NCI-H510A (cell line): ENCODE results near the gene MYL12A.
"Not testable (repeated sequence)": the region's sequence is repeated elsewhere in the genome, so short reads cannot be mapped to it uniquely, and the experiment has no call there.

Experiments
- DNase-seq: peaks from one replicate; lab custom pipeline; 2025; lab: John Stamatoyannopoulos, UW

MYL12A gene

DNA sequence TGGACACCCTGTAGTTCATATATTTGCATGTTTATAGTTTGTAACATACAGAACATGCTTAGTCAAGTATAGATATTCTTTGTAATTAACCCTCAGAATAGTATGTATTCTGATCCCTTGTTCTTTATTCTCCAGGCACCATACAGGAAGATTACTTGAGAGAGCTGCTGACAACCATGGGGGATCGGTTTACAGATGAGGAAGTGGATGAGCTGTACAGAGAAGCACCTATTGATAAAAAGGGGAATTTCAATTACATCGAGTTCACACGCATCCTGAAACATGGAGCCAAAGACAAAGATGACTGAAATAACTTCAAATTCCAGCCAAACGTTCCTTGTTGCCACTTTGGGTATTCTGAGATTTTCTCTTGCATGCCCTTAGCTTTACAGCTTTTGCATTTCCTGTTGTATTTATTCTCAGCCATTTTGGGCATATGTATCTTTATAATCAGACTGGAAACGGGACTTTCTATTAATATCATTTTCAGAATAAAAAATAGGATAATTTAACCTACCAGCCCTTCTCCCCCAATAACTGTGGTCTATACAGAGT is 8.1 kb downstream of the MYL12A start:
- DNase-seq = no peak

DNA sequence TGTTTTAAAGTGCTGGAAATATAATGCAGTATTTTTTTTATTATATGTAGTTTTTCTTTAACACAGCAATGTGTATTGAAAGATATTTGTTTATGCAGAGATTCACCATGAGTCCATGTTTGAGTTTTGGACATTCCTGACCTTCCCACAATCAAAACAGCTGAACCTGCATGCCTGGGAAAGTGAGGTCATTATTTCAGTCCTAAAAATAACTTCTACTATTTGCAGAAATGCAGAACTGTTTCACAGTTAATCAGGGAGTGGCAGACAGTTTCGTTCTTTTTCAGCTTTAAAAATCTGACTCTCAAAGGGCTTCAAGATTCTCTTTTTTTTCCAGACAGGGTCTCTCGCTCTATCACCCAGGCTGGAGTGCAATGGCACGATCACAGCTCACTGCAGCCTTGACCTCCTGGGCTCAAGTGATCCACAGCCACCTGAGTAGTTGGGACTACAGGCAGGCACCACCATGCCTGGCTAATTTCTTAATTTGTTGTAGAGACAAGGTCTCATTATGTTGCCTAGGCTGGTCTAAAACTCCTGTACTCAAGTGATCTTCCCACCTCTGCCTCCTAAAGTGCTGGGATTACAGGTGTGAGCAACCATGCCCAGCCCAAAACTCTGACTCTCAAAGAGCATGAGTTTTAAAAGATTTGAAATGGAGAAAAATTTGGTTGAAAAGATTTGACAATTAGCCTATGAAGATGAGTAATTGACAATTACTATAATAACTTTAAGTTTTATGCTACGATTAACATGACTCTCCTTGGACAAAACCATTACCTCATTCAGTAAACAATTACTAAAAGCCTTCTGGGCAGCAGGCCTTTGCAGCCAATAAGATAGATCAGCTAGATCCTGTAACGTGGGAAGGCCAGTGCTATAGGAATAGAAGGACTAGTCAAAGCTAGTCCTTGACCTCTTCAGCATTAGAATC is 9.4 kb downstream of the MYL12A start:
- no peak for DNase-seq

DNA sequence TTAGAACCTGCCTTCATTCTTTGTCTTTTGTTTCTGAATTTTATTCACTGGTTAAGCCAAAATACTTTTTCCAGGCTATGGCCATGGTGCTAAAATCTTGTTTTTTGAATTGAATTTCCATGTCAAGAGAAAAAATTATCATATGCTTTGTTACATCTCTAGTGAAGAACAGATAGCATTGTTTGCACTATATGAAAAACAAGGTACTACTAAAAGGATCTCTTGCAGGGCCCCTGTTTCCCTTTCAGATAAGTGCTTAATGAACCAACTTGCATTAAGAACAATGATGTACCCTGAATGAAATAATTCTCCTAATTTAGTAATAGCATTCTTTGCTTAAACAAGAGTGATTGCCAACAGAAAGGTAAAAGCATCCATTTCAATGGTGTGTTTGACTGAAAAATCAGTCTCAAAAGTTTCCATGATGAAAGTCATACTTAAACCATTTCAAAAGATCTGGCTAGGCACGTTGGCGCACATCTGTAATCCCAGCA is 10.1 kb downstream of the MYL12A start:
- no peak for DNase-seq

DNA sequence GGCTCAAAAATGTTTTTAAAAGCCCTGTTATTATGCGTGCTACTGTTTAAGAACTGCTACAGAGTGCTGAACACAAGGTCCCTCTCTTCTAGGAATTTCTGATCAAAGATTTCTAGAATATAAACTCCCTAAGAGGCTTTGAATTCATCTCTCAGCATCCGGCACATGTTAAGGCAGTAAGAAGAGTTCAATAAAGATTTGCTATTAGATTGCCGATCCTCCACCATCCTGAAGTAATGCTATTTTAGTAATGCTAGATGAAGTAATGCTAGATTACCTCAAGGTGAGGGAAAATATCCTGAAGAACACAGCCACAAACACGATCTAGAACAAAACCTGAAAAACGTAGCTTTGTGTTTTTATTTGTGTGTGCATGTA is 13.4 kb downstream of the MYL12A start:
- DNase-seq = no peak

DNA sequence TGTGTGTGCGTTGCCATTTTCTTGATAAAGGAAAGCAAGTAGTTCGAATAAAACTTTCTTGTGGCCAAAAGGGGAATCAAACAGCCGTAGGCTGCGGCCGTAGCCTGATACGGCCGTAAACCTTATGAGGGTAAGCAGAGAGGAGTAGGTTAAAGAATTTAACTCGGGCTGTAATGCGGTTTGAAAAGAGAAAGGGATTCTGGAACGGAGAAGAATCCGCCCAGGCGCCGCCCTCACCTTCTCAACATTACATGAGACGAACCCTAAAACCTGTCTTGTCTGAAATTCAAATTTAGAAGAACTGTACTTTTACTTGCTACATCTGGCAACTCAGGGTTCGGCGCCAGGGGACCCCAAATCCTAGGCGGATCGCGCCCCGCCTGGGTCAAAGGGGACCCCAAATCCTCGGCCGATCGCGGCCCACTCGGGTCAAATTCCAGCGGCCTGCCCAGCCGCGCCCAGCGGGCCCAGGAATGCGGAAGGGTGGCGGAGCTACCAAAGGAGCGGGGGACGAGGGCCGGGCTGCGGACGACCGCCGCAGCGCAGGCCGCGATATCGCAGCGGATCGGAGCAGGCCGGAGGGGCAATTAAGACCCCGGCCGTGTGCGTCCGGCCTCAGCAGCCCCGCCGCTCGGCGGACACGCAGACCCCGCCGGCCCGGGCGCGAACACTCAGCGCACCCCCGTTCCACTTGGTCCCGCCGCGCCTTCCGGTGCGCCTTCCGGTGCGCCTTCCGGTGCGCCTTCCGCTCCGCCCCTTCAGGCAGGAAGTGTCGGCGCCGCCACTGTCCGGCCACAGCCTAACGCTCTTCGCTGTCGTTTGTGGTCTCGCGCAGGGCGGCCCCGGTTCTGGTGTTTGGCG is 14.0 kb downstream of the MYL12A start, which contains the start of gene MYL12B:
TSS of gene MYL12B (plus strand) at position 761 of the 861 bp plus-strand sequence. CDS start 10,766 bp downstream, outside the sequence.
- DNase-seq = peak; percentile 38

DNA sequence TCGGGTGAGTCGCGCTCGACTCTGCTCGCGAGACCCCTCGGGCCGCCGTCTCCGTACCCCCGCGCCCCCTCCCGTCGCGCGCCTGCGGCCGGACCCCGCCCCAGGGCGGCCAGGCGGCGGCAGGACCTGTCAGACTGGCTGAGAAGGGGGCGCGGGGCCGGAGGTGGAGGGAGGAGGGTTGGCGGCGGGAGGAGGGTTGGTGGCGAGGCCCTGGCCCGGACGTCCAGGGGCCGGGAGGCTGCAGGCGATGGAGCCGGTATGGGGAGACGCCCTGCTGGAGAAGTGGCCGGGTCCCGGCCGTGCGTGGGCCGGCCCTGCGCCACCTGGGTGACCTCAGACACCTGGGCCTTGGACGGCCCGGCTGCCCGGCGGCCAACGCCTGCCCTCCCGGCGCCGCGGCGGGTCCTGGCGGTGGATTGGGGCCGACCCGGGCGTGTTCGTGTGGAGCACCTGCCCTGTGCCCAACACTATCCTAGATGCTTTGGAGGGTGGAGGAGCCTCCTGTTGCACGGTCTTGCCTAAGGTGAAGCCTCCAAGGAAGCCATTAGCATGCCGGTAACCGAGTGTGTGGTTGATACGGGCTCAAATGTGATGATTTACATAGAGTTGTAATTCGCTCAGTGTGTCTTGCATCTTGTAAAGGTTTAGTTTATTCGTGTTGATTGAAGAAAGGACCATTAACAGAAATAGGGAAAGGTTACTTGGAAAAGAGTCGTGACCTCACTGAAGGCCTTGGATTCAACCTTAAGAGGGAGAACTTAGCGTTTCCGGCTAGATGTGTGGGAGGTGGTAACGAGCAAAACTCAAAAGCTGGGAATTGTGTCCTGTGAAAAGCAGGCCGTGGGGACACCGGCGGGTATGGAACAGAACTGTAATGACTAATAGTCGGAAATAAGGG is 14.9 kb downstream of the MYL12A start:
- no peak for DNase-seq

DNA sequence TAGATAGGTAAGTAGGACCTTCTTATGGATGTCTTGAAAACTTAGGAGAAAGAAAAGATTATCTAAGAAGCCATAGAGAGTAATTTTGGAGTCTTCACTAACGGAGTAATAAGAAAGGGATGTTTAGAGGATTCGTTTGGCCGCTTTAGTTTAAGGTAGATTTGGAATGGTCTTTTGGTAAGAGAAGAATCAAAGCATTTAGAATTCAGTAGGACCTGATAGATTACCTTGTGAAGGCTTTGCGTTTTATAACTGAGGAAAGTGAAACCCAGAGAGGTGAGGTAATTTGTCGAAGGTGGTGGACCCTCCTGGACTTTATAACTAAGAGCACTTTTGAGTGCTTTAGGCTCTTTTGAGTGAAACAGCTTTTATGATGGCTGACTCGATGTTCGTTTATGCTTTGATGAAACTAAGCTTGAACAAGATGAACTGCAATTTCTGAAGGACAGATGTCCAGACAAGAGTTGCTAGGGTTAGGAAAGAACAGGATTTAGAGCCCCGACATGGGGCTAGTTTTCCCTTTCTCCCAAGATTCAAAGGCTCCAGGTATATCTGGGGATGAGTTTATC is 15.6 kb downstream of the MYL12A start:
- no peak for DNase-seq

DNA sequence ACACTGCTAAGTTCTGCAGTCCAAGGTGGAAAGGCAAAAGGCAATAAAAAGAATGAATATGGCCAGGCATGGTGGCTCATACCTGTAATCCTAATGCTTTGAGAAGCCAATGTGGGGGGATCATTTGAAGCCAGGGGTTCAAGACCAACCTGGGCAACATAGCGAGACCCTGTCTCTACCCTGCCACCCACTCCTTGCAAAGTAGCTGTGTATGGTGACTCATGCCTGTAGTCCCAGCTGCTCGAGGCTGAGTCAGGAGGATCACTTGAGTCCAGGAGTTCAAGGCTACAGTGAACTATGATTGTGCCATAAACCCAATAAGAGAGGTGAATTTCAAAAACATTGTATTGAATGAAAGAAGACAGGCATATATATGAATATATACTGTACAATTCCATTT is 16.8 kb downstream of the MYL12A start:
- no peak for DNase-seq

DNA sequence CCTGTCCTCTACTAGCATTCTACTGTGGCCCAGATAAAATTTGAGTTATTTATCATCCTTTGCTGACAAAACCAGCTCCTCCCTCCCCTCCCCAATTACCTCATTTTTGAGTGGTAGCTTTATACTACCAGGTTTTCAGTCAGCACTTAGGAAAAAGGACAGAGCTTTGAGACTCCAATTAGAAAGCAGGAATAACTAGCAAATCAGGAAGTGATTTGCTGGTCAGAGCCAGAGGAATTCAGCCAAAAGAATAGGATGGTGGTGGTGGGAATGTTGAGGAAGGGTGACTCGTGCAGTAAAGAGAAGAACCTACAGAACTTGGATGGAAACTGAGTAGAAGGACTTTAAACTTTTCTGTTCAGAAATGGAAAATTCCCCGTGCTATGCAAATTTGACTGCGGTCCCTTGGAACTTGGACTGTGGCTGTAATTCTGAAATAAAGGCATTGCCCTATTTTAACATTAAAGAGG is 18.0 kb downstream of the MYL12A start:
- no peak for DNase-seq

DNA sequence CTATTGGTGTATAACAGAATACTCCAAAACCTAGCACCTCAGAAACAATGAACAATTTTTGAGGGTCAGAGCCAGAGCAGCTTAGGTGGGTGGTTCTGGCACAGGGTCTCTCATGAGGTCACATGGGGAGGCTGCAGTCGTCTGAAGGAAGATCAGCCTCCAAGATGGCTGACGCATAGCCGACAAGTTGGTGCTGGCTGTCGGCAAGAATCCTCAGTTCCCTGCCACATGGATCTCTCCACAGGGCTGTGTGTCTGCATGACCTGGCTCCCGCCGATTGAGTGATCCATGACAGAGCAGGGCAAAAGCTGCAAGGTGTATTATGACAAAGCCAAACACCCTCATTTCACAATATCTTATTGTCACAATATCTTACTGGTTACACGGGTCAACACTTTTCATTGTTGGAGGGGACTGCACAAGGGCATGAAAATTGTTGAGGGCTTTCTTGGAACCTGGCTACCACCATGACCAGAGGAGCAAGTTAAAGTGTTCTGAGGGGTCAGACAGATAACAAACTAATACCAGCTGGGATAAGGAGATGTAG is 18.5 kb downstream of the MYL12A start:
- no peak for DNase-seq

DNA sequence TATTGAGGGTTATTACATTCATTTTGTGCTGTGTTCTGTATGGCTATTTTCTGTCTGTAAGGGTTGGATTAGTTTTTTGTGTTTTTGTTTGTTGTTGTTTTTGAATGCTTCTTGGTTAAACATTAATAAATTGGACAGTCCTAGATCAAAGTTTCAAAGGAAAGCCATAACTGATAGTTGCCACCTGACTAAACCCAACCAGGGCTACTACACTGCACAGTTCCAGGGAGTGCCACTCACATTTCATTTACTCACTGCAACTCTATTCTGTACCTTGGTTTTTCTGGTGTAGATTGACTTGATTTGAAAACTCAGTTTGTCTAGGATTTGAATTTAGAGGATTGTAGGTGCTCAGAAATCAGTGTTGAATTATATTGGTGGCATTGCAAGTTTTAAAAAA is 20.7 kb downstream of the MYL12A start:
- no peak for DNase-seq

DNA sequence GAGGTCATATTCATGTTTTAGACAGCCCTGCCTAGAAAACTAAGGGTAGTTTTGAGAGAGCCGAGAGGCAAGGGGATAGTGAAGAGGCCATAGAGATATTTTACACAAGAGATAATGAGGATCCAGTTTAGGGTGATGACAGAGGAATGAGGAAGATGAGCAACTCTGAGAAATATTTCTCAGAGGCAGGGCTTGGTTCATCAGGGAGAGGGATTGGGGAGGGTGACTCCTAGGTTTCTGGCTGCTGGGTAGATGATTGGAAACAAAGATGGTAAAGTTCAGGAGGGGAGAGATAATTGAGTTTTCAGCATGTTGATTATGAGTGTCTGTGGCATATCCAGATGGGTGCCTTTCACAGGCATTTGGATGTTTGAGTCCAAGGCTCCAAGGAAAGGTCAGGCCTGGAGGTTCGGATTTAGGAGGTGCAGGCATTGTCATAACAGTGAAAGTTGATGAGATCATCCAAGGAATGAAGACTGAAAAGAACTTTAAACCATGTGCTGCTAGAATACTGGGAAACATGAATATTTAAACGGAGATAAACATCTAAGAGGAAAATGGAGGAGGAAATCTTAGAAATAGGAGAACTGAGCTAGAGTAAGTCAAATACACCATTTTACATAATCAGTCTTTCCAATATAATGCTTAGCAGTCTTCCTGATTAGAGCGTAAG is 21.8 kb downstream of the MYL12A start:
- DNase-seq = no peak

DNA sequence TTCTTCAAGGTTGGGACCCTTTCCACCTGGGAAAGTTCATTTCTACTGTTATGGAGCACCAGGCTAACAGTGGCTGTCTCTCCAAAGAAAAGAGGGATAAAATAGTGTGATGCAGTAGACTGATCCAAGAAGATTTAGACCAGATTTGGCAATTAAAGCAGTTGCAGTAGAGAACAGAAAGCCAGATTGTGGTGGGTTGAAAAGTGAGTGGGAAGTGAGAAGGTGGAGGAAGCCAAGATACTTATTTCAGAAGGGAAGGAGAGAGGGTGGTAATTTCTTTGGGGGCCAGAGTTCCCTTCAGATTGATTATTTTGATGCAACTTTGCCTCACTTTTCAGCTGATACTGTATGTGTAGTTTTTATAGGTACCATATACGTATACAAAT is 22.3 kb downstream of the MYL12A start:
- no peak for DNase-seq

DNA sequence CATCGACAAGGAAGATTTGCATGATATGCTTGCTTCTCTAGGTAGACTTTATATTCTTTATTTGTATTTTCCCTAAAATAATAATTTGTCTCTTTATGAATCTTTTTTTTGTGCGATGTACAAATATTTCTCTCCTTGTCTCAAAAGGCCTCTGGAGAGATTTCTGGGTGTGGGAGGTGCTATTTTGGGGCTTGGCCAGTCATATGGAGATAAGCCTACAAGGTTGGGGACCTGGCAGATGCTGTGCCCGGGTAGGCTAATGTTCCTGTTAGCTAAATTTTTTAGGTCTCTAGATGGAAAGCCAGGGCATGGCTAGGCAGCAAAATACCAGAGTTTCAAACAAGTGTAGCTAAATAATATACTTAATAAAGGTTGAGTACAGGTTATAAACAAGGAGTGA is 25.4 kb downstream of the MYL12A start:
- DNase-seq = no peak

DNA sequence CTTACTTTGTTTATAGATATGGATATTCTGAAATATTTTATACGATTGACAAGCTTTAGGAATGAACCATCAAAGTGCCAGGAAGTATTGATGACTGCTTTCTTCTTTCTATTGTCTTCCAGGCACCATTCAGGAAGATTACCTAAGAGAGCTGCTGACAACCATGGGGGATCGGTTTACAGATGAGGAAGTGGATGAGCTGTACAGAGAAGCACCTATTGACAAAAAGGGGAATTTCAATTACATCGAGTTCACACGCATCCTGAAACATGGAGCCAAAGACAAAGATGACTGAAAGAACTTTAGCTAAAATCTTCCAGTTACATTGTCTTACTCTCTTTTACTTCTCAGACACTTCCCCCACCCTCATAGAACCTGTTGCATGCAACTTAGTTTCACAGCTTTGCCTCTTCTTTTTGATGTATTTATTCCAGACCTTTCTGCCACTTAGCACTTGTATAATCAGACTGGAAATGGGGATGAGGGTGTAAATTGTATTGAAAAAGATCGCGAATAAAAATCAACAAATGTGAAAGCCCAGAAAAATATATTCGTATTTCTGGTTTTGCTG is 30.1 kb downstream of the MYL12A start:
- not testable (repeated sequence) for DNase-seq

DNA sequence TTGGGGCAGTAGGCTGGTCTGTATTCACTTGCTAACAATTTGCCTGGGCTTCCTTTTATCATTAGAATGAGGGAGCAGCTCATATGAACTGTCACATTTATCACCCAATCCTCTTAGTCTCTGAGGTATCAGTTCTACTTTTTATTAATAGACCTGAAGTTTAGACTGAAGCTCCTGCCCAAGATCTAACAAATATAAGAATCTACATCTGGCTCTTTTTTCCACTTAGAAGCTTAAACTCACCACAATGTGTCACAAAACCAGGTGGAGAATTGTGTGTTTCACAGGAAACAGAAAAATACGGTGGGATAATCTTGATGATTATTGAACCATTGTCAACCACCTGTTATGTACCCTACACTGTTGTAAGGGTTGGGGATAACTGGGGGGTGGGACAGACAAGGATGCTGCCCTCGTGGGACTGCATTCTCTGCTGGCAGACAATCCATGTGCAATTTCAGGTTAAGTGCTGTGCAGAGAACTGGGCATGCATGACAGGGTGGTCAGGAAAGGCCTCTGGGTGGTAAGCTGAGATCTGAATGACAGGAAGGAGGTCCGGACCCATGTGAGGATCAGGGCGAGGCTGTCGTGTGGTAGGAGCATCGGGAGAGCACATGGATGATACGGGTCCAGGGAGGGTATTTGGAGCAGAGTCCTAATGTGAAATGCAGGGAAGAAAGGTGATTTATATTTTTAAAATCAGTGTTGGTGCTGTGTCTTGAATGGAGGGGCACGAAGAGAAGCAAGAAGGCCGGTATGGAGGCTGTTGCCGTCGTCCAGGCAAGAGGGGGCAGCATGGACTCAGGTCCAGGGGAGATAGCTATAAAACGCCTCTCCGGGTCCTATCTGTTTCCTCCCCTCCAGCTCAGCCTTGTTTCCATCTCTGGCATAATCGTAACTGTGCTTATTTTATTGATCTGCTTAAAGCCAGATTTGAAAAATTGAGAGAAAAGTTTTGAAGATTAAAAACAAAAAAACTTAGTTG is 31.9 kb downstream of the MYL12A start:
- no peak for DNase-seq

DNA sequence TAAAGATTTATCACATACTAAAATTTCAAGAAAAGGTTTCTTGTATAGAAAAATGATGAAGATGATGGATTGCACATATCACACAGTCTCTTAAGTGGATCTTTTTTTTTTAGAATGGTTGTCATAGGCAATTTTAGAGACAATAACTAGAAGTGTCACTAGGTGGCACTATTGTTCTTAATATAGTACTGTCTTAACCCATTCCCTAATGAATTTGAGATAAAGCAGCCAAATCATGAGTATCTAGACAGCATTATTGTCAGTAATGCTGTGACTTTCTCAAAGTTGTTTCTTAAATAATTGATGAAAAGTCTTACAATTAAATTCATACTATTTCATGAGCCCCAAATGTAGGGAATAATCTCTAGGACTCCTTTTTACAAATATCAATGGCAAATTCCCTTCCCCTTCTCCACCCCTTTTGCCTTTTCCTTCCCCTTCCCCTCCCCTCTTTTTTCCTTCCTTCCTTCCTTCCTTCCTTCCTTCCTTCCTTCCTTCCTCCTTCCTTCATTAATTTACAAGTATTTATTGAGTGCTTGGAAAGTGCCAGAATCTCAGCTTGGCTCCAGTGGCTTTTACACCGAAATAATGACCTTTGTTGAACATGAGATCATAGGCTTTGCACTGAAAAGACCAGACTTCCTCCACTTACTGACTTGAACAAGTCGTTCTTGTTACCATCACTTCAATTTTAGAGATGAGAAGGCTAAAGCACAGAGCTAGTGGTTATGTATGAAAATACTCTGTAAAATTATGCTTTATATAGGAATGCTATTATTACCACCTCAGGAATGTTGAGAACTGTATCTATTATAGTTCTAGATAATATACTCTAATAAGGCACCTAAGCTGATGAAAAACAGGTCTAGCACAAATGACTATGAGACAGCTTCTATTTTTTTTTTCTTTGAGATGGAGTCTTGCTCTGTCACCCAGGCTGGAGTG is 34.1 kb downstream of the MYL12A start:
- DNase-seq = peak; percentile 43
